HG02943 (cell line): ENCODE data around the gene CABLES1.
"Not testable (repeated sequence)": the region's sequence is repeated elsewhere in the genome, so short reads cannot be mapped to it uniquely, and the experiment has no call there.

Experiments
- ATAC-seq: cut with Tn5 transposase; IDR thresholded peaks from one replicate; pipeline ENCODE4 v1.9.1; 2021; ENCODE audit warnings: mild to moderate bottlenecking, low read depth, moderate library complexity; ENCODE audit not compliant: unreplicated experiment

The CABLES1 gene

DNA sequence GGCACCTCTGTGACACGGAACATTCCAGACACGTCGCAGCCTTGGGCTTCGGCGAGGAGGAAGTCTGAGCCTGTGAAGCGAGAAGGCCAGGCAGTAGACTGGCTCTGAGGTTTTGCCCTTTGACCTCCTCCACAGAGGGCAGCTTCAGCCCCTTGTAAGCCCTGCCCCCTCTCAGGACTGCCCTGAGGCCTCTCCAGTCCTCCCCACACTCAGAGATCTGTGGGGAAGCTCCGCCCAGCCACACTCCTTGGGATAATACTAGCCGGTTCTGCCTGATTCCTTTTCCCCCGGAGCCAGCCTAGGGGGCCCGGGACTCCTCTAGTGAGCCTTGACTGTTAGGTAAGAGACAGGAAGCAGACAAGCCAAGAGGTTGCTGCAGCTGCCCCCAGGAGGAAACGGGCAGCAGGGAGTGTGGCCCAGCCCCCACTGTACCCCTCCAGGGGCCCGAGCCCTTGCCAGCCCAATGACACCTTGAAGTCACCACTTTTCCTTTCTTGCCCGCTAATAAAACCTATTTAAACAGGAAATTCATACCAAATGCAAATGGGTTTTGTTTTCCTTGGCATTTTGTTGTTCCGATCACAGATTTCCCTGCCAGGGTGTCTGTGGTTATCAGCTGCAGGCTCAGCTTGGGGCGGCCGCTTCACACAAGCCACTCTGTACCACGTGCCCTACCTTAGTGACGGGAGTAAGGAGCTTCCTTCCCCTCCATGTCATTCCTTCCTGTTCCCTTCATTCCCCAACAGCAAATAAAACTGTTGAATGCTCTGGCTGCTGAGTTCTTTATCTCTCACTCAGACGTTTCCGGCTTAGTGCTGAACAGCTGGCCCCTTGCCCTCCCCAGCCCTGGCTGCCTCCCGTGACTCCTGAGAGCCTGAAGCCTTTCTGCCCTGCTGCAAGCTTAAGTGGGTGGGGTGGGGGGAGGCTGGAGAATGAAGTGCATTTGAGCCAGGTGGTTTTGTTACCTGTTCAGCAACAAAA, 124.7 kb downstream of the CABLES1 start:
- ATAC-seq, result peak; percentile 62

DNA sequence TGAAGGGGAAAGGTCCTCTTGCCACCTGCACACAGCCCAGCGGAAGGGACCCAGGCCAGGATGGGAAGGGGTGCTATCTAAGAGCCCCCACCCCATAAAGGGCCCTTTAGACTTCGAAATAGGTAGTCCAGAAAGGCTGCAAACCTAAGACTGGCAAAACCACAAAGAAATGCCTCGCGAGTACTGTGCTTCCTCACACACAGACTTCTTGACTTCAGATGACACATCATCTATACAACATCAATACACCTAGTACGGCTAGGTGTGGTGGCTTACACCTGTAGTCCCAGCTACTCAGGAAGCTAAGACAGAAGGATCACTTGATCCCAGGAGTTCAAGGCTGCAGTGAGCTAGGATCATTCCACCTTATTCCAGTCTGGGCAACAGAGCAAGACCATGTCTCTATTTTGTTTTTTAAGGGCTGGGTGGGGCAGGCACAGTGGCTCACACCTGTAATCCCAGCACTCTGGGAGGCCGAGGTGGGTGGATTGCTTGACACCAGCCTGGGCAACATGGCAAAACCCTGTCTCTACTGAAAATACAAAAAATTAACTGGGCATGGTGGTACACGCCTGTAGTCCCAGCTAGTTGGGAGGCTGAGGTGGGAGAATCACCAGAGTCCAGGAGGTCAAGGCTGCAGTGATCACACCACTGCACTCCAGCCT, 125.8 kb downstream of the CABLES1 start:
- ATAC-seq, result no peak

DNA sequence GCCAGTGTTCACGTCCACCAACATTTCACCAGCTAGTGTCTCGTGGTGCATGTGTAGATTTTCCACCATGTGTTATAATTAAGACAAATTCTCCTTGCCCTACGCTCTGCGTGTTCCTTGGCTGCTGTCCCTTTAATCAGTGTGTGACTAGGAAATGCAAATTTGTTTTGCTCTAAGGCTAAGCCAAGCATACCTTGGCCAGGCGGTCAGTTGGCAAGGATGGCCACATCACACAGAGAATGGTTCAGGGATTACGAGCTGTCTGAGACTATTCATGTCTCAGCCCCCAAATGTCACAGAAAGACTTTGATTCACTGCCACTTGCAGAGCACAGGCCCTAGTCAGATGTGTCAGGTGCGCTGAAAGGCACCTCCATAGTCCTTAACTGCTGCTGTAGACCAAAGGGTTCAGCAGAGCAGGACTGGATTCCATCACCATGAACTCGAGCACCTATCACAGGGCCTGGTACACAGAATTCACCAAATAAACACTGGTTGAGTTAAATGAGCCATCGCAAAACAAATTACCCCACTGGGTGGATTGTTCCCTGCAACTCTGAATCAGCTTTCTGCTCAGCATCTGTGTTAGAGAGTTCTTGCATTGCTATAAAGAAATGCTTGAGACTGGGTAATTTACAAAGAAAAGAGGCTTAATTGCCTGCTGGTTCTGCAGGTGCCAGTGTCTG, 128.4 kb downstream of the CABLES1 start:
- ATAC-seq, result no peak

DNA sequence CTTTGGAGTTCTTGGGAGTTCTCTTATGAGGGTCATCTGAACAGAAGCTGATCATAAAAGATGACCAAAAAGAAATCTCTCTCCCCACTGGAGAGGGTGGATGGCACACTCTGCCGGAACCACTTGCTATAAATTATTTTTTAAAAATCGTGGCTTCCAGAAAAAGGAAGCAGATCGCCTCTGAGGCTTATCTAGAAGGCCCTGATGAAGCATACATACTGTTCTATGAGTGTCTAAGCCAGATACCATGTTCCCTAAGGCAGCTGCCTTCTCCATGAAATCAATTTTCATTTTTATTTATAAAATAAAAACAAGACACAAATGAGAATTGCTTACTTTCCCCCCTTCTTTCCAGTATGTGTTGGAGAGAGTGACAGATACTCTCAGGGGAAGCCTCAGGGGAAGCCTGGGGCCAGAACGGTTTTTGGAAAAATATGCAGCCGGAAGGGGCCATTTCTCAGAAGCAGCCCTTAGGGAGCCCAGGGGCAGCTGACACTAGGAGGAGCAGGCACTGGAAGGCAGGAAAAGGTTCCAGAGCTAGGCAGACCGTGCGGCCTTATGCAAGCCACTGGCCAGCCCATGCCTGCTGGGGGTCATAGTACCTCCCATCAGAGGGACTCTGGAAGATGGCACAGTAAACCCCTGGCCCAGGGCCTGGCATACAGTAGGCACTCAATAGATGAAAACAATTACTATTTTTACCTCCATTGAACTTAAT, 130.6 kb downstream of the CABLES1 start:
- ATAC-seq, result no peak

DNA sequence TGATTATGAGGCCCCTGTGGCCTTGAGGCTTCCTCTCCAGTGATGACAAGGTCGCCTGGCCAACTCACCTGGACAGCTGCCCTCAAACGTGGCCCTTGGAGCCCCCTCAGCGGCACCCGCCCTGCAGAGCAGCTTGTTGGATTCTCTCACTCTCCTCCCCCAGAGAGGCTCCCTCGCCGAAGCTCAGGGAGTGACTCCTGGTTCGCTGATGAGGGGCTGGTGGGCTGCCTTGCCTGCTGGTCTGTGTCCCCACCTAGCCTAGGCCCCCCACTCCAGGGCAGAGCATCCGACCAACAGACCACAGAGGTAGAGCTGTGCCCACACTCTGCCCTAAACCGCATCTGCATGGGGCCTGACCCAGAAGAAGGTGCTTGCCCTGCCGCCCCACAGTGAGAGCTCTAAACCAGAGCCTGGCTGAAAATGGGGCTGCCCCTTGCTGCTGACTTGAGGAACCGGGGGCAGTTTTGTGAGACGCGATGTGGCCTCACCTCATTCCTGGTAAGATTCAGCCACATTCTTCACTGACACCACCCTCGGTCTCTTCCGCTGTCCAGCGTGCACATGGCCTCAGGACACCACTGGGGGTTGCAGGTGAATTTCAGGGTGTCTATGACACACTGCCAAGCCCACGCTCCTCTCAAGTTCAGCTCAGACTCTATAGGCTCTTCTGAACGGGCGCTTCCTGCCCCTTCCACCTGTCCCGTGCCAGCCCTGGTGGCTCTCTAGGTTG, 131.6 kb downstream of the CABLES1 start:
- peak; percentile 52 for ATAC-seq

DNA sequence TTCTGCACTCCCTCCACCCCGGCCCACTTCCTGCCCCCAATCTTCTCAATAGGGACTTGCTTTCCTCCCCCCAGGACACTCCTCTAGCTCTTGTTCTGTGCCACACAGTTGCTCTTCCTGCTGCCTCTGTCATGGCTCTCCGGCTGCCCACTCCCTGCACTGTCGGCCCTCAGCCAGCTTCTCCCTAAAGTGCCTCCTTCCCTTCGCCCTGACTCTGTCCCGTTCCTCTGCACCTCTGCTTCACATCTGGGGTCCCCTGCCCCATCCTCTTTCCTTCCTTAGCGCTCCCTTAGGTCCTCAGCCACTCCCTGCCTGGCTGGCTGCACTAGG, 132.1 kb downstream of the CABLES1 start:
- no peak for ATAC-seq

DNA sequence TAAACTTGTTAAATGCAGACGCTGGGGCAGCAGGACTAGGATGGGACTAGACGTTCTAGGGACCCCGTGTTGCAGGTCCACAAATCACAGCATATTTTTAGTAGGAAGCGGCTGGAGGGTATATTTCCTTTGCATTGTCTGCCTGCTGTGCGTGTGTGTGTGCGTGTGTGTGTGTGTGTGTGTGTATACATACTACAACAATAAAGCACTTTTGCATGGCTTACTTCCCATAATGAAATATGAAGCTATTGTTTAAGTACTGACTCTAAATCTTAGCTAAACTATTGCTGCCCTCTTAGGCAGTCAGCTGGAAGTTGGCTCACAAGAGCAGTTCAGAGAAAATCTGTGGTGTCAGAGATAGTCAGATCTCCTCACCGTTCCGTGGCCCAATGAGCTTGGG, 133.4 kb downstream of the CABLES1 start:
- no peak for ATAC-seq

DNA sequence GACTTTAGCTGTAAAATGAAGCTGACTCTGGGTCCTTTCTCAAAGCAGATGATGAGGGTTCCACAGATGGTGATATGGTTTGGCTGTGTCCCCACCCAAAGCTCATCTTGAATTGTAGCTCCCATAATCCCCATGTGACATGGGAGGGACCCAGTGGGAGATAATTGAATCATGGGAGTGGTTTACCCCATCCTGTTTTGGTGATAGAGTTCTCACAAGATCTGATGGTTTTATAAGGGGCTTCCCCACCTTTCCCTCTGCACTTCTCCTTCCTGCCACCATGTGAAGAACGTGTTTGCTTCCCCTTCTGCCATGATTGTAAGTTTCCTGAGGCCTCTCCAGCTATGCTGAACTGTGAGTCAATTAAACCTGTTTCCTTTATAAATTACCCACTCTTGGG, 133.8 kb downstream of the CABLES1 start:
- ATAC-seq, result not testable (repeated sequence)

DNA sequence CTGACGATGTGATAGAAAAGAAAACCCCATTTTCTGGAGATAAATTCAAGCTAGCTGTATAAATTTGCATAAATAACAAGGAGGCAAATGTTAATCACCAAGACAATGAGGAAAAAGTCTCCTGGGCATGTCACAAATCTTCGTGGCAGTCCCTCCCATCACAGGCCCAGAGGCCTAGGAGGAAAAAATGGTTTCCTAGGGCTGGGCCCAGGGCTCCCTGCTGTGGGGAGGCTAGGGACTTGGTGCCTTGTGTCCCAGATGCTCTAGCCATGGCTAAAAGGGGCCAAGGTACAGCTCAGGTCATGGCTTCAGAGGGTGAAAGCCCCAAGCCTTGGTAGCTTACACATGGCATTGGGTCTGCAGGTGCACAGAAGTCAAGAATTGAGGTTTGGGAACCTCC, 134.6 kb downstream of the CABLES1 start:
- no peak for ATAC-seq

DNA sequence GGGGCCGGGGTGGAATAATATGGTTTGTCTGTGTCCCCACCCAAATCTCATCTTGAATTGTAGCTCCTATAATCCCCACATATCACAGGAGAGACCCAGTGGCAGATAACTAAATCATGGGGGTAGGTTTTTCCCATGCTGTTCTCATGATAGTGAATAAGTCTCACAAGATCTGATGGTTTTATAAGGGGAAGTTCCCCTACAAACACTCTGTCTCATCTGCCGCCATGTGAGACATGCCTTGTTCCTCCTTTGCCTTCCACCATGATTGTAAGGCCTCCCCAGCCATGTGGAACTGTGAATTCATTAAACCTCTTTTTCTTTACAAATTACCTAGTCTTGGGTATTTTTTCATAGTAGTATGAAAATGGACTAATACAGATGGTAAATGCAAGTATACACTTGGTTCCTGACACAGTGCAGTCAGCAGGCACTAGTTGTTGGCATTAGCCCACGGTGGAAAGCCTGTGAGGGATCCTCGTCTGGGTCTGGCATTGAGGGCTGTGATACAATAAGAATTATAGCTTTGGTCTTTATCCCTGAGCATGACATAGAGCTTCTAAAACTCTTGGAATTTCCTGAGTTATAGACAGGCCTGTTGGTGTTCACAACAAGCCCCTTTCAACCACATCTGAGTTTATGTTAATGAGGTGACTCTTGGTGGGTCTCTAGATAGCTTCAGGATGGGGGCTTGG, 135.8 kb downstream of the CABLES1 start:
- ATAC-seq, result no peak

DNA sequence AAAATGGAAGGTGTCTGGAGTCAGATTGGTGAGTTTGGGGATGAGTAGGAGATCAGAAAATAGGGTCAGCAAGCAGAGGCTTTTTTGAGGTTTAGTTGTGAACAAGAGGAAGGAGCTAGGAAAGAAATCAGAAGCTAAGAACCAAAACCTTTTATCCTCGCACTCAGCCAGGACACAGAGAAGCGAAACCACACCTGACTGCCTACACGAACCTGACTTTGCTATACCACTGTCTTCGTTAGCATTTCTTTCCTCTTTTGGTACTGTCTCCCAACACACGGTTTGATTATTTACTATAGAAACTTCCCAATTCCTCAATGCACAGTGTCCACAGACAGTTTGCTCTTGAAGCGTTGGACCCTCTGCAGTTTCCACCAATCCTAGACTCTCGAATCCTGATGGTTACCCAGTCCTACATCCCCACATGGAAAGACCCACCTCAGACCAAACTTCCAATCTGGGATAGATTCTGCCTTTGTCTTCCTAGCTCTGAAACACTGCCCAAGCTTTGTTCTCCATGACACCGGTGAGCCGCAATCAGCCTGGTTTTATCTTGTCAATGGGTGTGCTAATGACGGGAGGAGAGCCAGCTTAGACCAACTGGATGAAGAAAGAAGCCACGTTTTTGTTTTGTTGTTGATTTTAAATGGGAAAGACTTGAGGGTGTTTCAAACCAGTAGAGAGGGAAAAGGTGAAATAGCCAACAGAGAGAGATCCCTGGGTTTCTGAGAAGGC, 137.4 kb downstream of the CABLES1 start:
- no peak for ATAC-seq

DNA sequence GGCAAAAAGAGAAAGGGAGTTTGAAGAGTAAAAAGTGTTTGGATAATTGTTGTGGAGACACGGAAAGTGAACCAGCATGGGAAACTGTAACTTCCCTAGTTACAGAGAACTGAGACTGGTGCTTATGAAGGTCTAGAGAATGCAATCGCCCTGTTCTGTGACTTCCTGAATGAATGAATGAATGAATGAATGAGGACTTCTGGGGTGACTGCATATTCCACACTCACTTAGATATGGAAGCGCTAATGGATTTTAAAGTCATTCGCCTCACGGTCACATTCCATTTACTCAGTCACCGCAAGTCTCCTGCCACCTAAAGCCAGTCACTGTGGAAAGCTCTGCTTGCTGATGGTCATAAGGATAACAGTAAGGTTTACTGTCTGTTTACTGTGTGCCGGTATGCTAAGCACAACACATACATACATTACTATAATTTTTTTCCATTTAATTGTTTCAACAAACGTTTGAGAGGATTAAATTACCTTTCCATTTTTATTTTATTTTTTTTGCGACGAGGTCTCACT, 138.2 kb downstream of the CABLES1 start:
- ATAC-seq, result no peak

DNA sequence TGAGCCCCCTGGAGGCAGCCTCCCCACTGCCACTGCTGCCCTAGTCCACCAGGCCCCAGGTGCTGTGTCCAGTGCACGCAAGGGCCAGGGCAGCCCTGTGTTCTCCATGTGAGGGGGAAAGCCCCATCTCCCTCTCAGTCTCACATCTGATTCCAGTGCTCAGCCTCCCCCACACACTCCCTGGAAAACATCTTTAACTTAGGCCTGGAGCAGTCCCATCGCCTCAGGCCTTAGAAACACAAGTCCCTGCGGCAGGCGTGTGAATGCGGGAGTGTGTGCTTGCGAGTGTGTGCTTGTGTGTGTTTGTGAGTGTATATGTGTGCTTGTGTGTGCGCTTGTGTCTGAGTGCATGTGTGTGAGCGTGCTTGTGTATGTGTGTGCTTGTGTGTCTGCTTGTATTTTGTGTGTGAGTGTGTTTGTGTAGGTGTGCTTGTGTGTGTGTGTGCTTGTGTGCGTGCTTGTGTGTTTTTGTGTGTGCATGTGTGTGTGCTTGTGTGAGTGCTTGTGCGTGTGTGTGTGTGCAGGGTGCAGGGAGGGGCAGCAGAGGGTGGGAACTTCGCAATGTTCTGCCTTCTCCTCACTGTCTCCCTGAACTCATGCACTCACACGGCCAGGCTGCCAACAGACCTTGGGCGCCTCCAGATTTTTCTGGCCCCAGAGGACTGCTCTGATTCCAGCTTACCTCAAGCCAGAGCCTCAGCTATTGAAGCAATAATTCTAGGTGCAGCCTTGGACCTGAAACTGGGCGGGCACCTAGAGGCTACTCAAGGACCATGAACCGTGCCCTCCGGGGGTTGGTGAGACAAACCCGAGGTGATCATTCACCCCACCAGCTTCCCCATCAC, 139.6 kb downstream of the CABLES1 start:
- ATAC-seq, result no peak

DNA sequence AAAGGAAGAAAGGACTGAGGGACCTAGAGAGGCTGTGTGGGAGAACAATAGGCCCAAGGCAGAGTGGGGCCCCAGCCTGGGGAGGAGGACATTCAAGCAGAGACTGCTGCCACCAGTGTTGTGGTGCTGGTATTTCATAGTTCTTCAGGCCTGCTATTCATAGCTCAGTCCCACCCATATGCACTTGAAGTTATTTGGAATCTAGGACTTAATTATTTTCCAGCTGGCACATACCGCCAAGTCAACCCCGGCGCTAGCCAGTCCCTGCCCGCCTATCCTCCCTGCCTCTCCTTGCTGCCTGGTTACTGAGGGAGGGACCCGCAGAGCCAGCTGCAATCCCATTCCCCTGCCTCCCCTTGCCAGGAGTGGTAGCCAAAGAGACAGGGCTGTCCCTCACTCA, 141.2 kb downstream of the CABLES1 start:
- ATAC-seq, result no peak

DNA sequence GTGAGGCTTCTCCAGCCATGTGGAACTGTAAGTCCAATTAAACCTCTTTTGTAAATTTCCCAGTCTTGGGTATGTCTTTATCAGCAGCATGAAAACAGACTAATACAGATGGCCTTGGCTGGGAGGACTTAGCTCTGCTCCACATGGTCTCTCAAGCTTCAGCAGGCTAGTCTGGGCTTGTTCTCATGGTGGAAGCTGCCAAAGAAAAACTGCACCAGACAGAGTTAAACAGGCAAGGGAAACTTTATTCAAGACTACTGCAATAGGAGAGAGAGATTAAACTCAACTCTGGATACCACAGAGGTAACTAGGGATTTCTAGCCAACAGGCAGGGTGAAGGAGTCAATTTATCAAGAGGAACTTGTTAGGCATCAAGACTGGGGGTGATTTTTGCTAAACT, 142.1 kb downstream of the CABLES1 start:
- ATAC-seq, result no peak

DNA sequence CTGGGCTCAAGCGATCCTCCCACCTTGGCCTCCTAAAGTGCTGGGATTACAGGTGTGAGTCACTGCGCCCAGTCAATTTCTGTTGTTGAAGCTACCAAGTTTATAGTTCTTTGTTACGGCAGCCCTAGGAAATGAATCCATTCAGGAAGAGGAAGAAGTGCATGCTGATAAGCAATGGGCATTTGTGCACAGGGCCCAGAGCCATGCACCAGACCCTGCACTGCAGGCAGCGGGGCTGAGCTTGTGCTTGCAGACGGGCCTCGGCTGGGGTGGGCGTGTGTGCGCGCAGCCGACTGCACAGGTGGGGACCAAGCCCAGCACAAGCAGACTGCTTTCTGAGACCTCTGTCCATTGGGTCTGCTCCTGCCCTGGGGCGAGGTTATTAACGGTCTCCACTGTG, 144.6 kb downstream of the CABLES1 start:
- no peak for ATAC-seq

DNA sequence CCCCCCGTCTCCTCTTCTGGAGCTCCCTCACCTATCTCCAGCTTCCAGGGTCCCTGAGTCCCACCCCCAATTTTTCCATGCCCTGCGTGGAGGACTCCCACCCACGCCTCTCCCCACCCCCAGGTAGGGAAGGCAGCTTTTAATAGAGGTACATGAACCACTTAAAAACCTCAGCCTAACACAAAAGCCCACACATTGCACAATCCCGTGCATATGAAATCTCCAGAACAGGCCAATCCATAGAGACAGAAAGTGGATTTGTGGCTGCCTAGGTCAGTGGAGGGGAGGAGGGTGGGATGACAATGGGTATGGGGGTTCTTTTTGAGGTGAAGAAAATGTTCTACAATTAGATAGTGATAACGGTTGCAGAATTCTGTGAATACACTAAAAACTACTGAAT, 145.6 kb downstream of the CABLES1 start:
- no peak for ATAC-seq
